ENCODE measurements around the gene KIF7.
"Not testable (repeated sequence)": the region's sequence is repeated elsewhere in the genome, so short reads cannot be mapped to it uniquely, and the experiment has no call there.

Gene KIF7

GRCh38 chr15:89616228-89616627 is 39.0 kb downstream of the KIF7 start:
- DNase-seq (ENCODE audit: low spot score): no peak

GRCh38 chr15:89615135-89615534 is 40.1 kb downstream of the KIF7 start:
- no peak for DNase-seq (ENCODE audit: low spot score)

GRCh38 chr15:89614164-89614563 is 41.1 kb downstream of the KIF7 start:
- DNase-seq (ENCODE audit: low spot score): no peak

GRCh38 chr15:89613031-89613430 is 42.2 kb downstream of the KIF7 start:
- DNase-seq (ENCODE audit: low spot score): no peak

GRCh38 chr15:89611317-89611716 is 44.0 kb downstream of the KIF7 start:
- no peak for DNase-seq (ENCODE audit: low spot score)

- DNase-seq (ENCODE audit: low spot score): no peak
Observed at GRCh38 chr15:89599021-89599420, 56.2 kb downstream of the KIF7 start.

GRCh38 chr15:89593018-89593417 is 62.2 kb downstream of the KIF7 start:
- no peak for DNase-seq (ENCODE audit: low spot score)

GRCh38 chr15:89591834-89592233 is 63.4 kb downstream of the KIF7 start:
- no peak for DNase-seq (ENCODE audit: low spot score)

GRCh38 chr15:89587955-89588354 is 67.3 kb downstream of the KIF7 start:
- DNase-seq (ENCODE audit: low spot score): peak; percentile 35

- no peak for DNase-seq (ENCODE audit: low spot score)
Observed at GRCh38 chr15:89586651-89587050, 68.6 kb downstream of the KIF7 start.

GRCh38 chr15:89580747-89581146 is 74.5 kb downstream of the KIF7 start:
- DNase-seq (ENCODE audit: low spot score): not testable (repeated sequence)

GRCh38 chr15:89578146-89578545 is 77.1 kb downstream of the KIF7 start:
- no peak for DNase-seq (ENCODE audit: low spot score)

Data from AG08396 (cell line).